ENCODE data around the gene FBXO22. TPM values are rescaled to one million over a fixed set of nuclear protein-coding genes. Genes with fewer than 3 reads are reported as not detected.

The FBXO22 gene
- 10 to 100 TPM; 25.4 to 27.3 TPM for total RNA-seq

DNA sequence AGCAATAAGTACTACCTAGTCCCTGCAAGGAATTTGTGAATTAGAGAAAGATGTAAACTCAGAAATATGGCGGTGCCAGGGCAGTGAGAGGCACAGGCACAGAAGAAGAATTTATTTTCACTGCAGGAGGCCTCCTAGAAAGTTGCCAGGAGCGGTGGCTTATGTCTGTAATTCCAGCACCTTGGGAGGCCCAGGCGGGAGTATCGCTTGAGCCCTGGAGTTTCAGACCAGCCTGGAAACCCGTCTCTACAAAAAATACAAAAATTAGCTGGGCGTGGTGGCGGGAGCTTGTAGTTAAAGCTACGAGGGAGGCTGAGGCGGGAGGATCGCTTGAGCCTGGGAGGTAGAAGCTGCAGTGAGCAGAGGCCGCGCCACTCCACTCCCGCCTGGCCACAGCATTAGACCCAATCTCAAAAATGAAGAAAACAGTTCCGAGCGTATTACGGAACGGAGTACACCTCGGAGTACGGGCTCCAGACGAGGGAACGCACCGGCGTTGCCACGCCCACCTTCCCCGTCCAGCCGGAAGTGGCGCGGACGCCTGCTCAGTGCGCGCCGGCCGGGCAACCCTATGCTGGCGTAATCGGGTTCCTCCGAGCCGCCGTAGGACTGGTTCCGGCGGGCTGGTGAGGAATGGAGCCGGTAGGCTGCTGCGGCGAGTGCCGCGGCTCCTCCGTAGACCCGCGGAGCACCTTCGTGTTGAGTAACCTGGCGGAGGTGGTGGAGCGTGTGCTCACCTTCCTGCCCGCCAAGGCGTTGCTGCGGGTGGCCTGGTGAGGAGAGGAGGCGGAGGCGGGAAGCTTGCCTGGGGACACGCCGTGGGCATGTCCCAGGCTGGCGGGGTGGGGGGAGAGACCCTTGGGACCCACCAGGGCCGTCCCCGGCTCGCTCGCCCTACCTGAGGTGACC is at the start of gene FBXO22:
Gene FBXO22 (plus strand): TSS at position 548 of the 909 bp plus-strand sequence. CDS start 86 bp downstream, at position 634.

Other genes starting within 250 kb of the FBXO22 start
- gene CSPG4, start 191.0 kb upstream of the FBXO22 start, total RNA-seq = under 1 TPM in 1 of 2 experiments, not detected in 1; 0.02 TPM
- 10 to 100 TPM; 45.8 to 47.3 TPM for gene UBE2Q2, start 60.4 kb upstream of the FBXO22 start, total RNA-seq
- gene NRG4, start 108.5 kb downstream of the FBXO22 start, total RNA-seq = not detected
- not detected for gene TMEM266, start 156.1 kb downstream of the FBXO22 start, total RNA-seq

Measured in activated naive CD4-positive, alpha-beta T cell treated with anti-CD3 and anti-CD28 coated beads, Interleukin-2, amount 10 ng/mL, durations not matched to agents 5 hours and 36 hours (primary cell).